CD14-positive monocyte (primary cell): ENCODE results near the gene BBC3. TPM values are rescaled to one million over a fixed set of nuclear protein-coding genes. Genes with fewer than 3 reads are reported as not detected.

Source experiments
- DNase-seq, 3 donors: peaks; one replicate each; pipeline ENCODE4 v3.0.0-alpha.2; 2011 to 2022
- H2AFZ ChIP-seq: 2 replicates; pipeline ENCODE4 v1.6.0; 2012; ENCODE audit warnings: mild to moderate bottlenecking, low read depth, low read length, inconsistent platforms; ENCODE audit not compliant: insufficient read depth, poor library complexity, severe bottlenecking
- H3K27ac ChIP-seq, 2 donors: 1 replicate in 1 of 2; 2 replicates in 1 of 2; pipeline ENCODE4 v1.5.1; 2012 to 2013; ENCODE audit warnings: low read length in 2 of 2, control low read depth in 1 of 2, inconsistent platforms in 1 of 2, low read depth in 1 of 2, mild to moderate bottlenecking in 1 of 2
- H3K27me3 ChIP-seq, 2 donors: one replicate each; pipeline versions ENCODE4 v1.6.0 to v1.6.1; 2011 to 2013; ENCODE audit warnings: low read length in 2 of 2; ENCODE audit not compliant: control insufficient read depth in 2 of 2, insufficient read depth in 2 of 2
- H3K36me3 ChIP-seq, 2 donors: replicated peaks in 1 of 2; 1 replicate in 1 of 2; 2 replicates in 1 of 2; pipeline versions ENCODE4 v1.5.1 to v1.6.1; 2012 to 2013; ENCODE audit warnings: low read length in 2 of 2, control low read depth in 1 of 2, inconsistent platforms in 1 of 2, mild to moderate bottlenecking in 1 of 2; ENCODE audit not compliant: insufficient read depth in 2 of 2, control insufficient read depth in 1 of 2
- H3K4me1 ChIP-seq, 2 donors: 1 replicate in 1 of 2; 2 replicates in 1 of 2; pipeline versions ENCODE4 v1.5.1 to v1.6.1; 2012 to 2013; ENCODE audit warnings: low read length in 2 of 2, control low read depth in 1 of 2, inconsistent platforms in 1 of 2, mild to moderate bottlenecking in 1 of 2, moderate library complexity in 1 of 2; ENCODE audit not compliant: insufficient read depth in 2 of 2, control insufficient read depth in 1 of 2
- H3K4me2 ChIP-seq: replicated peaks from 2 replicates; pipeline ENCODE3; 2012; ENCODE audit warnings: low read length, moderate library complexity, mild to moderate bottlenecking; ENCODE audit not compliant: poor library complexity, severe bottlenecking; ENCODE audit errors: extremely low read depth
- H3K4me3 ChIP-seq, 3 experiments: fragments of 200-600 bp in 1 of 3; sonication (generic) in 1 of 3; replicated peaks in 1 of 3; 1 replicate in 2 of 3; 2 replicates in 1 of 3; pipeline ENCODE4 v1.5.1; 2011 to 2013; ENCODE audit warnings: low read length in 3 of 3, mild to moderate bottlenecking in 3 of 3, control low read depth in 2 of 3, low read depth in 2 of 3, inconsistent platforms in 1 of 3, moderate library complexity in 1 of 3
- H3K79me2 ChIP-seq: 2 replicates; pipeline ENCODE4 v1.6.0; 2012; ENCODE audit warnings: mild to moderate bottlenecking, control low read depth, inconsistent platforms, low read length, moderate library complexity; ENCODE audit not compliant: insufficient read depth
- H3K9ac ChIP-seq: 2 replicates; pipeline ENCODE4 v1.6.0; 2017; ENCODE audit warnings: low read length, mild to moderate bottlenecking; ENCODE audit not compliant: insufficient read depth, poor library complexity, severe bottlenecking
- H3K9me3 ChIP-seq, 2 donors: replicated peaks in 1 of 2; 1 replicate in 1 of 2; 2 replicates in 1 of 2; pipeline versions ENCODE4 v1.5.1 to v1.6.1; 2012 to 2013; ENCODE audit warnings: low read length in 2 of 2, control low read depth in 1 of 2; ENCODE audit not compliant: control insufficient read depth in 1 of 2, insufficient read depth in 1 of 2
- H4K20me1 ChIP-seq: 2 replicates; pipeline ENCODE4 v1.6.0; 2012; ENCODE audit warnings: mild to moderate bottlenecking, low read length, control low read depth, moderate library complexity; ENCODE audit not compliant: insufficient read depth
- H3K27ac Mint-ChIP-seq, 7 donors: one replicate each; pipeline ENCODE4 v1.8.0; 2020; ENCODE audit warnings: mild to moderate bottlenecking in 7 of 7, mixed read lengths in 7 of 7, moderate library complexity in 6 of 7, inconsistent platforms in 2 of 7
- H3K27me3 Mint-ChIP-seq, 3 donors: one replicate each; pipeline ENCODE4 v1.8.0; 2021 to 2022; ENCODE audit warnings: low read depth in 3 of 3, mild to moderate bottlenecking in 3 of 3, mixed read lengths in 3 of 3, moderate library complexity in 3 of 3, inconsistent platforms in 1 of 3
- H3K36me3 Mint-ChIP-seq, 2 donors: one replicate each; pipeline ENCODE4 v1.8.0; 2020; ENCODE audit warnings: mixed read lengths in 2 of 2, inconsistent platforms in 1 of 2, mild to moderate bottlenecking in 1 of 2
- H3K4me1 Mint-ChIP-seq: one replicate; pipeline ENCODE4 v1.8.0; 2020; ENCODE audit warnings: mild to moderate bottlenecking, mixed read lengths
- H3K4me3 Mint-ChIP-seq, 2 donors: one replicate each; pipeline ENCODE4 v1.8.0; 2020; ENCODE audit warnings: mild to moderate bottlenecking in 2 of 2, mixed read lengths in 2 of 2, moderate library complexity in 1 of 2
- H3K9me3 Mint-ChIP-seq, 7 donors: one replicate each; pipeline ENCODE4 v1.8.0; 2020 to 2022; ENCODE audit warnings: mixed read lengths in 7 of 7, mild to moderate bottlenecking in 6 of 7, moderate library complexity in 6 of 7, inconsistent platforms in 2 of 7
- WGBS: methylation state at CpG from one replicate; pipeline ENCODE4 v1.1.5; 2013; ENCODE audit warnings: missing lambda C conversion rate; ENCODE audit not compliant: insufficient coverage; 5-methylcytosine and 5-hydroxymethylcytosine counted together
- intact Hi-C, 2 donors: fragments of 100-400 bp; cut with micrococcal nuclease; formaldehyde crosslinking; loops; one replicate each; pipeline versions ENCODE4 v1.15.0 to v1.15.1; 2023
- polyA plus RNA-seq, 3 donors: library from polyadenylated mRNA; depleted of rRNA in 1 of 3; unstranded in 2 of 3; stranded (reverse) in 1 of 3; fragments of 300-500 nt in 2 of 3; fragments of >200 nt in 1 of 3; fragmentation: Illumina TruSeq in 2 of 3; gene quantifications; 1 replicate in 2 of 3; 2 replicates in 1 of 3; pipeline ENCODE4 v1.2.3, GENCODE V29; 2012 to 2021
- TF ChIP-seq, protein P1 (sequence below): fragments of 200-600 bp; IDR thresholded peaks from one replicate; pipeline ENCODE4 v1.8.0; 2022; ENCODE audit warnings: antibody characterized with exemption, mild to moderate bottlenecking

The BBC3 gene
- polyA plus RNA-seq, 3 donors: 2.5 to 17.4 (median 4.8) TPM

DNA sequence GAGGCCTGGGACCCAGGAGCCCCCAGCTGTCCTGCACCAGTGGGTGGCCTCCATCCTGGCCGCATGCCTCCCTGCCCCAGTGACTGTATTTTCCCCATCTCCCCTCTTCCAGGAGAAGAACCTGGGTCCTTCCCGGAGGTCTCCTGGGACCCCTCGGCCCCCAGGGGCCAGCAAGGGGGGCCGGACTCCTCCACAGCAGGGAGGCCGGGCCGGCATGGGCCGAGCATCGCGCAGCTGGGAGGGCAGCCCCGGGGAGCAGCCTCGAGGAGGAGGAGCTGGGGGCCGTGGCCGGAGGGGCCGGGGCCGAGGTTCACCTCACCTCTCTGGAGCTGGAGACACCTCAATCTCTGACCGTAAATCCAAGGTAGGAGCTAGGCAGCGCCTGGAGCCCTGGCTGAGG, 29.5 kb upstream of the BBC3 start:
- DNase-seq: no peak
- Mint-ChIP-seq H3K27ac (no peak overlapping the region), H3K4me1 (peaks cover 21% of the 10 kb centered on the region), H3K4me3 (no peak overlapping the region), H3K27me3 (peaks cover 0 to 3% (median 0%) of the 10 kb centered on the region in 3 donors), H3K36me3 (peaks cover 52 to 66% of the 10 kb centered on the region in 2 donors), H3K9me3 (no peaks in the 10 kb centered on the region)
- TF ChIP-seq, protein P1, sequence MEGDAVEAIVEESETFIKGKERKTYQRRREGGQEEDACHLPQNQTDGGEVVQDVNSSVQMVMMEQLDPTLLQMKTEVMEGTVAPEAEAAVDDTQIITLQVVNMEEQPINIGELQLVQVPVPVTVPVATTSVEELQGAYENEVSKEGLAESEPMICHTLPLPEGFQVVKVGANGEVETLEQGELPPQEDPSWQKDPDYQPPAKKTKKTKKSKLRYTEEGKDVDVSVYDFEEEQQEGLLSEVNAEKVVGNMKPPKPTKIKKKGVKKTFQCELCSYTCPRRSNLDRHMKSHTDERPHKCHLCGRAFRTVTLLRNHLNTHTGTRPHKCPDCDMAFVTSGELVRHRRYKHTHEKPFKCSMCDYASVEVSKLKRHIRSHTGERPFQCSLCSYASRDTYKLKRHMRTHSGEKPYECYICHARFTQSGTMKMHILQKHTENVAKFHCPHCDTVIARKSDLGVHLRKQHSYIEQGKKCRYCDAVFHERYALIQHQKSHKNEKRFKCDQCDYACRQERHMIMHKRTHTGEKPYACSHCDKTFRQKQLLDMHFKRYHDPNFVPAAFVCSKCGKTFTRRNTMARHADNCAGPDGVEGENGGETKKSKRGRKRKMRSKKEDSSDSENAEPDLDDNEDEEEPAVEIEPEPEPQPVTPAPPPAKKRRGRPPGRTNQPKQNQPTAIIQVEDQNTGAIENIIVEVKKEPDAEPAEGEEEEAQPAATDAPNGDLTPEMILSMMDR: no peak
- Histone ChIP-seq H3K36me3 (peaks cover 55 to 66% of the 10 kb centered on the region in 2 donors), H3K27ac (no peak overlapping the region), H3K9me3 (no peaks in the 10 kb centered on the region), H3K79me2 (peaks cover 18% of the 10 kb centered on the region), H3K4me2 (no peak overlapping the region), H3K4me3 (no peak overlapping the region), H3K27me3 (no peaks in the 10 kb centered on the region), H2AFZ (no peak overlapping the region), H3K4me1 (peaks cover 15 to 19% of the 10 kb centered on the region in 2 donors), H3K9ac (no peak overlapping the region), H4K20me1 (peaks cover 40% of the 10 kb centered on the region)
- intact Hi-C loops: no loop called here
- WGBS: 97% methylated on average over 12 of the region's 17 CpGs

DNA sequence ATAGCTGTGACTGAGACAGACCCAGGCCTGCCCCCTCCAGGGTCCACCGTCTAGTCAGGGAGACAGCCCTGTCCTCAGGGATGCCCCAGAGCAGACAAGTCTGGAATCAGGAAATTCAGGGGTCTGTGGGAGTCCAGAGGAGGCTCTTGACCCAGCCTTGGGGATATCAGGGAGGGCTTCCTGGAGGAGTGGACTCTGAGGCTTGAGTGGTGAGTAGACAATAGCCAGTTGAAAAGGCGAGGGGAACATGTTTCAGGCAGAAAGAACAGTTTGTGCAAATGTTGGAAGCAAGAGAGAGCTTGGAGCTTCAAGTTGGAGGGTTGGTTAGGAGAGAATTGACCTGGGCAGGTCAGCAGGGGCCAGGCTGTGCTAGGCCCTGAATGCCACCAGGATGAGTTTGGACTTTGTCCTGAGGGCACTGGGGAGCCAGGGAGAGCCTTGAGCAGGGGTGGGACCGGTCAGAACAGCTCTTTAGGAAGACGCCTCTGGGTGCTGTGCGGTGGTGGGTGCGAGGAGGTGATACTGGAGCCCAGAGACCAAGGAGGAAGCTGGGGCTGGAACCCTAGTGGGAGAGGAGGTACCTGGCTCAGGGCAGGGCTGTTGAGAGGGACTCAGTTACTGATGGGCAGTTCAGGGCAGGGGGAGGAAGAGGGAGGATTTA, 28.0 kb upstream of the BBC3 start:
- Mint-ChIP-seq H3K4me1 (peaks cover 21% of the 10 kb centered on the region), H3K27ac (peak overlapping the region in 6 of 7 donors; percentile 5 to 73 (median 66)), H3K36me3 (peaks cover 43 to 53% of the 10 kb centered on the region in 2 donors), H3K4me3 (no peak overlapping the region), H3K27me3 (peaks cover 0 to 3% (median 0%) of the 10 kb centered on the region in 3 donors), H3K9me3 (peaks cover 0 to 1% (median 0%) of the 10 kb centered on the region in 7 donors)
- intact Hi-C loops: no loop called here
- Histone ChIP-seq H3K4me3 (no peak overlapping the region), H3K4me1 (peaks cover 15 to 19% of the 10 kb centered on the region in 2 donors), H3K27ac (no peak overlapping the region), H2AFZ (no peak overlapping the region), H3K79me2 (peaks cover 18% of the 10 kb centered on the region), H3K27me3 (no peaks in the 10 kb centered on the region), H3K36me3 (peaks cover 42 to 51% of the 10 kb centered on the region in 2 donors), H3K9ac (no peak overlapping the region), H3K9me3 (no peaks in the 10 kb centered on the region), H3K4me2 (no peak overlapping the region), H4K20me1 (peaks cover 40% of the 10 kb centered on the region)
- TF ChIP-seq, protein P1: no peak
- DNase-seq: no peak
- 100% methylated on average over 6 of the region's 6 CpGs for WGBS
